K562 (cell line): ENCODE data around the gene CMBL. TPM values are rescaled to one million over a fixed set of nuclear protein-coding genes. Genes with fewer than 3 reads are reported as not detected.

ENCODE experiments used
- CREBBP ChIP-seq: IDR thresholded peaks from one replicate; pipeline ENCODE4 v1.6.1; 2012; ENCODE audit warnings: low read depth, mild to moderate bottlenecking, control low read depth, inconsistent platforms, low read length
- DIDO1 ChIP-seq: fragments of 450-650 bp; IDR thresholded peaks from 2 replicates; pipeline ENCODE4 v1.6.1; 2016; ENCODE audit warnings: low read depth, missing biosample characterization, missing genetic modification characterization
- ETS1 ChIP-seq: conservative IDR thresholded peaks from 2 replicates; pipeline ENCODE4 v1.6.1; 2011; ENCODE audit warnings: low read depth, mild to moderate bottlenecking, low read length; ENCODE audit not compliant: control insufficient read depth
- FOXA3 ChIP-seq, 2 experiments: fragments of 450-650 bp in 1 of 2; sonication (generic) in 1 of 2; formaldehyde crosslinking; IDR thresholded peaks in 1 of 2; conservative IDR thresholded peaks in 1 of 2; 2 replicates each; pipeline versions ENCODE4 v1.4.0 to v1.8.0; 2020 to 2022; ENCODE audit warnings: mild to moderate bottlenecking in 2 of 2, missing genetic modification reagents in 1 of 2
- HNRNPLL ChIP-seq: fragments of 200-400 bp; formaldehyde crosslinking; IDR thresholded peaks from 2 replicates; pipeline ENCODE4 v1.6.1; 2017; ENCODE audit warnings: low read length, low read depth, mild to moderate bottlenecking; ENCODE audit not compliant: poor library complexity, severe bottlenecking
- MLLT1 ChIP-seq, 2 experiments: fragments of 450-650 bp; IDR thresholded peaks; 2 replicates each; pipeline ENCODE4 v1.6.1; 2016
- POLR2AphosphoS2 ChIP-seq: IDR thresholded peaks from 2 replicates; pipeline ENCODE4 v1.6.1; 2012; ENCODE audit warnings: low read length, improper control_type of control experiment
- RBBP5 ChIP-seq: fragments of 200-600 bp; sonication (generic); IDR thresholded peaks from 2 replicates; pipeline ENCODE4 v1.6.1; 2012; ENCODE audit warnings: borderline replicate concordance, mild to moderate bottlenecking, low read length, control low read depth, inconsistent platforms; ENCODE audit not compliant: insufficient read depth, poor library complexity, severe bottlenecking
- RBM39 ChIP-seq: fragments of 200-400 bp; formaldehyde crosslinking; optimal IDR thresholded peaks from 2 replicates; pipeline ENCODE3; 2018; ENCODE audit warnings: low read depth, low read length
- RHOXF2B ChIP-seq: fragments of 250-450 bp; sonication (Bioruptor Pico); conservative IDR thresholded peaks from 2 replicates; pipeline ENCODE4 v1.5.1; 2021
- SMAD1 ChIP-seq: fragments of 150-350 bp; IDR thresholded peaks from 2 replicates; pipeline ENCODE4 v1.6.1; 2014; ENCODE audit warnings: low read length, low read depth; ENCODE audit not compliant: partially characterized antibody
- ZFPM2 ChIP-seq: fragments of 250-450 bp; sonication (Bioruptor Pico); IDR thresholded peaks from 2 replicates; pipeline ENCODE4 v1.5.1; 2022; ENCODE audit warnings: mild to moderate bottlenecking
- ZNF239 ChIP-seq: fragments of 250-450 bp; sonication (Bioruptor Pico); IDR thresholded peaks from 2 replicates; pipeline ENCODE4 v1.4.0; 2020; ENCODE audit warnings: mild to moderate bottlenecking
- ZNF668 ChIP-seq: fragments of 250-450 bp; sonication (Bioruptor Pico); IDR thresholded peaks from 2 replicates; pipeline ENCODE4 v1.8.0; 2022; ENCODE audit warnings: mild to moderate bottlenecking, inconsistent platforms
- polyA plus RNA-seq, 8 experiments: library from polyadenylated mRNA; depleted of rRNA in 4 of 8; stranded (reverse) in 5 of 8; unstranded in 3 of 8; fragments of >200 nt; fragmentation: Nextera tagmentation in 2 of 8; fragmentation: Illumina TruSeq in 1 of 8; extraction: Ambion mirVana in 2 of 8; extraction: Trizol in 1 of 8; gene quantifications; 2 replicates each; pipeline versions ENCODE4 v1.2.1 to v1.2.3, GENCODE V29; 2011 to 2014; ENCODE audit warnings: inconsistent platforms in 1 of 8, missing spikeins in 1 of 8
- total RNA-seq, 7 experiments: library from RNA; depleted of rRNA in 6 of 7; stranded (reverse); fragments of >200 nt in 6 of 7; fragmentation: Illumina TruSeq in 2 of 7; extraction: Trizol in 2 of 7; gene quantifications; 2 replicates each; pipeline versions ENCODE4 v1.2.1 to v1.2.3, GENCODE V29; 2011 to 2021; ENCODE audit warnings: low replicate concordance in 1 of 7
- TF ChIP-seq, protein P1 (sequence below): fragments of 450-650 bp; formaldehyde crosslinking; IDR thresholded peaks from 2 replicates; pipeline ENCODE4 v1.4.0; 2020; ENCODE audit warnings: mild to moderate bottlenecking, moderate library complexity
- TF ChIP-seq, protein P2 (sequence below): fragments of 450-650 bp; IDR thresholded peaks from 2 replicates; pipeline ENCODE4 v1.6.1; 2016; ENCODE audit warnings: mild to moderate bottlenecking

CMBL gene
- total and polyA plus RNA-seq, 9 of the 15 experiments (the other 6 are each of a cell fraction or from before 2014, with no cell fraction given) = 22.6 to 192 (median 71.1) TPM

GRCh38 chr5:10354048-10354872 lies 46.6 kb upstream of the CMBL start (continued):
- TF ChIP-seq POLR2AphosphoS2 = no peak
- TF ChIP-seq ZFPM2 (CRISPR knock-in tag) = 0 out of 2 replicates have a peak, but pooled peaks have one; percentile 60
- TF ChIP-seq ZNF668 (CRISPR knock-in tag) = no peak
- no peak for TF ChIP-seq DIDO1
- TF ChIP-seq ZNF239 (CRISPR knock-in tag) = no peak
- TF ChIP-seq SMAD1 = no peak
- TF ChIP-seq RHOXF2B (CRISPR knock-in tag) = 0 out of 2 replicates have a peak, but pooled peaks have one; percentile 15
- TF ChIP-seq CREBBP = no peak
- peak; percentile 90 to 96 for TF ChIP-seq FOXA3 (CRISPR knock-in tag; conservative IDR thresholded peaks at IDR 0.05 in 1 of 2, IDR thresholded peaks at IDR 0.05 in 1 of 2)
- TF ChIP-seq, protein P1, sequence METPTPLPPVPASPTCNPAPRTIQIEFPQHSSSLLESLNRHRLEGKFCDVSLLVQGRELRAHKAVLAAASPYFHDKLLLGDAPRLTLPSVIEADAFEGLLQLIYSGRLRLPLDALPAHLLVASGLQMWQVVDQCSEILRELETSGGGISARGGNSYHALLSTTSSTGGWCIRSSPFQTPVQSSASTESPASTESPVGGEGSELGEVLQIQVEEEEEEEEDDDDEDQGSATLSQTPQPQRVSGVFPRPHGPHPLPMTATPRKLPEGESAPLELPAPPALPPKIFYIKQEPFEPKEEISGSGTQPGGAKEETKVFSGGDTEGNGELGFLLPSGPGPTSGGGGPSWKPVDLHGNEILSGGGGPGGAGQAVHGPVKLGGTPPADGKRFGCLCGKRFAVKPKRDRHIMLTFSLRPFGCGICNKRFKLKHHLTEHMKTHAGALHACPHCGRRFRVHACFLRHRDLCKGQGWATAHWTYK (CRISPR knock-in tag) = no peak
- TF ChIP-seq RBM39 = no peak
- TF ChIP-seq HNRNPLL = no peak
- peak; percentile 5 for TF ChIP-seq RBBP5
- peak; percentile 54 to 84 for TF ChIP-seq MLLT1 (IDR thresholded peaks at IDR 0.05)
- TF ChIP-seq, protein P2, sequence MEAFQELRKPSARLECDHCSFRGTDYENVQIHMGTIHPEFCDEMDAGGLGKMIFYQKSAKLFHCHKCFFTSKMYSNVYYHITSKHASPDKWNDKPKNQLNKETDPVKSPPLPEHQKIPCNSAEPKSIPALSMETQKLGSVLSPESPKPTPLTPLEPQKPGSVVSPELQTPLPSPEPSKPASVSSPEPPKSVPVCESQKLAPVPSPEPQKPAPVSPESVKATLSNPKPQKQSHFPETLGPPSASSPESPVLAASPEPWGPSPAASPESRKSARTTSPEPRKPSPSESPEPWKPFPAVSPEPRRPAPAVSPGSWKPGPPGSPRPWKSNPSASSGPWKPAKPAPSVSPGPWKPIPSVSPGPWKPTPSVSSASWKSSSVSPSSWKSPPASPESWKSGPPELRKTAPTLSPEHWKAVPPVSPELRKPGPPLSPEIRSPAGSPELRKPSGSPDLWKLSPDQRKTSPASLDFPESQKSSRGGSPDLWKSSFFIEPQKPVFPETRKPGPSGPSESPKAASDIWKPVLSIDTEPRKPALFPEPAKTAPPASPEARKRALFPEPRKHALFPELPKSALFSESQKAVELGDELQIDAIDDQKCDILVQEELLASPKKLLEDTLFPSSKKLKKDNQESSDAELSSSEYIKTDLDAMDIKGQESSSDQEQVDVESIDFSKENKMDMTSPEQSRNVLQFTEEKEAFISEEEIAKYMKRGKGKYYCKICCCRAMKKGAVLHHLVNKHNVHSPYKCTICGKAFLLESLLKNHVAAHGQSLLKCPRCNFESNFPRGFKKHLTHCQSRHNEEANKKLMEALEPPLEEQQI = no peak
- TF ChIP-seq ETS1 = peak; percentile 59; the same call in 1 of the 2 replicates
